H1 (cell line): ENCODE results near the gene ETV5. TPM values are rescaled to one million over a fixed set of nuclear protein-coding genes. Genes with fewer than 3 reads are reported as not detected.

ENCODE experiments used
- CTCF ChIA-PET: fragments of 300-600 bp; sonication (Branson Sonifier 250); formaldehyde crosslinking; loops from one replicate; lab custom pipeline; 2021; ENCODE audit not compliant: partially characterized antibody; lab: Charles Lee
- POLR2A ChIA-PET: fragments of 300-600 bp; sonication (Branson Sonifier 250); formaldehyde crosslinking; loops from one replicate; lab custom pipeline; 2021; ENCODE audit warnings: inconsistent platforms; ENCODE audit not compliant: partially characterized antibody; lab: Charles Lee
- DNase-seq, 2 experiments: peaks; one replicate each; pipeline versions ENCODE4 v3.0.0 to v3.0.0-alpha.2; 2010 to 2022; ENCODE audit warnings: low spot score in 2 of 2, low read depth in 1 of 2, mixed read lengths in 1 of 2
- FAIRE-seq: peaks from 2 replicates; lab custom pipeline; 2011; peaks lifted over from hg19 to GRCh38; lab: Jason Lieb, UNC
- H2AFZ ChIP-seq: 2 replicates; pipeline ENCODE4 v1.8.1; 2012; ENCODE audit warnings: low read length, inconsistent platforms
- H2AK5ac ChIP-seq: 2 replicates; pipeline ENCODE4 v1.6.1; 2013; ENCODE audit warnings: low read depth, low read length
- H2BK120ac ChIP-seq: replicated peaks from 2 replicates; pipeline ENCODE3; 2013; ENCODE audit warnings: low read depth, low read length, inconsistent platforms
- H2BK12ac ChIP-seq: 2 replicates; pipeline ENCODE4 v1.6.1; 2013; ENCODE audit warnings: low read depth, low read length
- H2BK15ac ChIP-seq: 2 replicates; pipeline ENCODE4 v1.6.1; 2013; ENCODE audit warnings: low read length
- H2BK20ac ChIP-seq: 2 replicates; pipeline ENCODE4 v1.6.1; 2013; ENCODE audit warnings: low read length
- H2BK5ac ChIP-seq: 2 replicates; pipeline ENCODE4 v1.6.1; 2013; ENCODE audit warnings: low read depth, low read length
- H3K14ac ChIP-seq: 2 replicates; pipeline ENCODE4 v1.6.1; 2013; ENCODE audit warnings: inconsistent platforms; ENCODE audit not compliant: insufficient read length
- H3K18ac ChIP-seq: 2 replicates; pipeline ENCODE4 v1.6.1; 2013; ENCODE audit warnings: low read length; ENCODE audit errors: extremely low read depth
- H3K23ac ChIP-seq: 2 replicates; pipeline ENCODE4 v1.6.1; 2013; ENCODE audit warnings: inconsistent platforms; ENCODE audit not compliant: insufficient read length
- H3K23me2 ChIP-seq: 2 replicates; pipeline ENCODE4 v1.6.1; 2013; ENCODE audit warnings: low read depth, low read length
- H3K27ac ChIP-seq: 2 replicates; pipeline ENCODE4 v1.6.1; 2011; ENCODE audit warnings: low read depth, low read length, inconsistent platforms
- H3K27me3 ChIP-seq, 4 experiments: replicated peaks in 1 of 4; 1 replicate in 1 of 4; 2 replicates in 3 of 4; pipeline versions ENCODE4 v1.6.1 to v1.8.1; 2011 to 2013; ENCODE audit warnings: low read length in 3 of 4, mild to moderate bottlenecking in 3 of 4, inconsistent platforms in 2 of 4, mixed read lengths in 2 of 4, moderate library complexity in 1 of 4; ENCODE audit not compliant: control insufficient read depth in 3 of 4, insufficient read depth in 3 of 4; ENCODE audit errors: extremely low read depth in 1 of 4
- H3K36me3 ChIP-seq, 4 experiments: 2 replicates each; pipeline versions ENCODE4 v1.6.1 to v1.8.1; 2011 to 2013; ENCODE audit warnings: mild to moderate bottlenecking in 4 of 4, low read length in 3 of 4, moderate library complexity in 2 of 4, control low read depth in 1 of 4, inconsistent platforms in 1 of 4; ENCODE audit not compliant: insufficient read depth in 4 of 4, control insufficient read depth in 2 of 4
- H3K4ac ChIP-seq: replicated peaks from 2 replicates; pipeline ENCODE3; 2013; ENCODE audit warnings: low read length, low read depth, mixed read lengths, inconsistent platforms; ENCODE audit not compliant: insufficient read length
- H3K4me1 ChIP-seq, 4 experiments: replicated peaks in 1 of 4; 1 replicate in 1 of 4; 2 replicates in 3 of 4; pipeline versions ENCODE4 v1.6.1 to v1.8.1; 2011 to 2013; ENCODE audit warnings: low read length in 3 of 4, inconsistent platforms in 2 of 4, mixed read lengths in 1 of 4; ENCODE audit not compliant: insufficient read depth in 4 of 4, control insufficient read depth in 3 of 4
- H3K4me2 ChIP-seq, 2 experiments: 2 replicates each; pipeline versions ENCODE4 v1.6.1 to v1.8.1; 2011 to 2013; ENCODE audit warnings: low read depth in 2 of 2, low read length in 2 of 2, control low read depth in 1 of 2, inconsistent platforms in 1 of 2, mild to moderate bottlenecking in 1 of 2; ENCODE audit not compliant: insufficient read depth in 1 of 2
- H3K4me3 ChIP-seq, 4 experiments: fragments of 200-600, 300-600 bp in 1 of 4; sonication (generic), shearing (Covaris generic), sonication (Bioruptor Twin) in 1 of 4; 2 replicates each; pipeline versions ENCODE4 v1.5.1 to v1.8.1; 2011 to 2016; ENCODE audit warnings: low read length in 4 of 4, low read depth in 3 of 4, control low read depth in 2 of 4, inconsistent platforms in 2 of 4, mild to moderate bottlenecking in 2 of 4, mixed read lengths in 1 of 4, moderate library complexity in 1 of 4; ENCODE audit not compliant: insufficient read depth in 2 of 4; ENCODE audit errors: extremely low read depth in 1 of 4
- H3K56ac ChIP-seq: replicated peaks from 2 replicates; pipeline ENCODE3; 2013; ENCODE audit warnings: low read depth, mild to moderate bottlenecking, mixed read lengths, low read length, inconsistent platforms; ENCODE audit not compliant: insufficient read length
- H3K79me1 ChIP-seq: 2 replicates; pipeline ENCODE4 v1.6.1; 2013; ENCODE audit warnings: low read depth, low read length, control low read depth
- H3K79me2 ChIP-seq, 2 experiments: 2 replicates each; pipeline versions ENCODE4 v1.6.1 to v1.8.1; 2012 to 2013; ENCODE audit warnings: low read length in 2 of 2, mild to moderate bottlenecking in 2 of 2, inconsistent platforms in 1 of 2; ENCODE audit not compliant: insufficient read depth in 2 of 2, control insufficient read depth in 1 of 2
- H3K9ac ChIP-seq, 4 experiments: replicated peaks in 1 of 4; 1 replicate in 1 of 4; 2 replicates in 3 of 4; pipeline versions ENCODE4 v1.6.1 to v1.8.1; 2011 to 2013; ENCODE audit warnings: low read depth in 3 of 4, low read length in 3 of 4, control low read depth in 2 of 4, mild to moderate bottlenecking in 2 of 4, moderate library complexity in 2 of 4, inconsistent platforms in 1 of 4; ENCODE audit errors: extremely low read depth in 1 of 4
- H3K9me3 ChIP-seq, 2 experiments: 2 replicates each; pipeline versions ENCODE4 v1.6.1 to v1.8.1; 2012 to 2013; ENCODE audit warnings: mild to moderate bottlenecking in 2 of 2, moderate library complexity in 2 of 2, control low read depth in 1 of 2, inconsistent platforms in 1 of 2, low read depth in 1 of 2, low read length in 1 of 2, mixed read lengths in 1 of 2; ENCODE audit not compliant: insufficient read depth in 2 of 2
- H4K20me1 ChIP-seq, 2 experiments: replicated peaks in 1 of 2; 2 replicates each; pipeline versions ENCODE3 to v1.8.1; 2011 to 2013; ENCODE audit warnings: inconsistent platforms in 2 of 2, low read length in 2 of 2, mild to moderate bottlenecking in 1 of 2; ENCODE audit not compliant: insufficient read depth in 2 of 2, control insufficient read depth in 1 of 2
- H4K5ac ChIP-seq: 2 replicates; pipeline ENCODE4 v1.6.1; 2013; ENCODE audit warnings: low read length, low read depth, mixed read lengths, inconsistent platforms; ENCODE audit not compliant: insufficient read length
- H4K8ac ChIP-seq: 2 replicates; pipeline ENCODE4 v1.8.0; 2013; ENCODE audit warnings: mild to moderate bottlenecking, moderate library complexity, low read length, inconsistent platforms; ENCODE audit not compliant: insufficient read depth; ENCODE audit errors: extremely low read depth
- H4K91ac ChIP-seq: replicated peaks from 2 replicates; pipeline ENCODE3; 2013; ENCODE audit warnings: low read length, mixed read lengths, inconsistent platforms; ENCODE audit not compliant: insufficient read length
- BCL11A ChIP-seq, 2 experiments: IDR thresholded peaks; one replicate each; pipeline ENCODE4 v1.6.1; 2011; ENCODE audit warnings: low read depth in 2 of 2, low read length in 2 of 2, mild to moderate bottlenecking in 2 of 2
- CTCF ChIP-seq, 3 experiments: IDR thresholded peaks; 1 replicate in 2 of 3; 2 replicates in 1 of 3; pipeline versions ENCODE4 v1.5.1 to v1.6.1; 2011; ENCODE audit warnings: low read length in 3 of 3, mild to moderate bottlenecking in 3 of 3, inconsistent platforms in 2 of 3, low read depth in 1 of 3, moderate library complexity in 1 of 3; ENCODE audit not compliant: insufficient read depth in 1 of 3; ENCODE audit errors: control extremely low read depth in 1 of 3
- HDAC2 ChIP-seq, 2 experiments: fragments of 300-600 bp in 1 of 2; sonication (generic) in 1 of 2; IDR thresholded peaks; 2 replicates each; pipeline ENCODE4 v1.6.1; 2011 to 2012; ENCODE audit warnings: low read depth in 2 of 2, low read length in 2 of 2, mild to moderate bottlenecking in 2 of 2, moderate library complexity in 2 of 2, borderline replicate concordance in 1 of 2, inconsistent platforms in 1 of 2
- POU5F1 ChIP-seq: IDR thresholded peaks from 2 replicates; pipeline ENCODE4 v1.6.1; 2011; ENCODE audit warnings: low read depth, mild to moderate bottlenecking, low read length, moderate library complexity
- RFX5 ChIP-seq: IDR thresholded peaks from 2 replicates; pipeline ENCODE4 v1.6.1; 2011; ENCODE audit warnings: low read depth, low read length, improper control_type of control experiment, borderline replicate concordance
- SIX5 ChIP-seq: IDR thresholded peaks from 2 replicates; pipeline ENCODE4 v1.6.1; 2011; ENCODE audit warnings: mild to moderate bottlenecking, low read depth, low read length
- TAF1 ChIP-seq: IDR thresholded peaks from 2 replicates; pipeline ENCODE4 v1.6.1; 2011; ENCODE audit warnings: mild to moderate bottlenecking, low read depth, low read length
- WGBS, 2 experiments: shearing (Covaris generic) in 1 of 2; methylation state at CpG; one replicate each; pipeline versions ENCODE4 v1.1.6 to v1.1.7; 2013 to 2015; ENCODE audit warnings: low lambda C conversion rate in 2 of 2, mixed read lengths in 2 of 2, inconsistent platforms in 1 of 2, low coverage in 1 of 2, missing lambda C conversion rate in 1 of 2; ENCODE audit not compliant: insufficient replicate concordance in 2 of 2, insufficient coverage in 1 of 2, insufficient read length in 1 of 2; ENCODE audit errors: extremely low coverage in 1 of 2, missing lambda C conversion rate in 1 of 2; 5-methylcytosine and 5-hydroxymethylcytosine counted together
- polyA plus RNA-seq, 7 experiments: library from polyadenylated mRNA; depleted of rRNA in 3 of 7; stranded (reverse) in 5 of 7; unstranded in 2 of 7; fragments of >200 nt in 5 of 7; fragments of 200-250 nt in 2 of 7; gene quantifications; 1 replicate in 5 of 7; 2 replicates in 1 of 7; 4 replicates in 1 of 7; pipeline versions ENCODE4 v1.2.1 to v1.2.3, GENCODE V29; 2011 to 2013; ENCODE audit warnings: missing spikeins in 2 of 7, mixed read lengths in 2 of 7
- total RNA-seq: library from RNA; stranded (reverse); fragmentation: NEBNext Ultra II Directional; extraction: Animal tissue kit (Norgen Biotek cat#: 25700); gene quantifications from 2 replicates; pipeline ENCODE4 v1.2.1, GENCODE V29; 2021

Gene ETV5
- total and polyA plus RNA-seq, 2 of the 8 experiments (the other 6 are each of a cell fraction or from before 2014, with no cell fraction given), result 13.1 to 36.9 TPM

- peaks cover 0 to 17% (median 7%) of the 10 kb centered on the region in 4 experiments; a peak in 5 of 7 replicates for H3K27me3 ChIP-seq
- no peak overlapping the region for H2AFZ ChIP-seq
- H3K36me3 ChIP-seq, result no peaks in the 10 kb centered on the region; a peak in 1 of 8 replicates
- no peak overlapping the region for H4K8ac ChIP-seq
- H2BK5ac ChIP-seq, result no peak overlapping the region
- no peak overlapping the region for H2BK12ac ChIP-seq
- H3K14ac ChIP-seq, result no peak overlapping the region
- no peak overlapping the region for H3K18ac ChIP-seq
- H4K20me1 ChIP-seq, result no peaks in the 10 kb centered on the region
- H3K4me2 ChIP-seq, result no peak overlapping the region
- no peak overlapping the region for H3K9ac ChIP-seq
- no peak for FAIRE-seq
- H3K79me1 ChIP-seq, result no peaks in the 10 kb centered on the region
- TF ChIP-seq RFX5, result no peak
- no peak for TF ChIP-seq TAF1
- TF ChIP-seq HDAC2 (IDR thresholded peaks at IDR 0.05; ENCODE audit: borderline replicate concordance in 1 of 2, low read depth in 2 of 2, low read length in 2 of 2), result no peak
- no peak for TF ChIP-seq CTCF (IDR thresholded peaks at IDR 0.05; ENCODE audit: control extremely low read depth in 1 of 3, insufficient read depth in 1 of 3, low read depth in 1 of 3, low read length in 3 of 3)
- TF ChIP-seq SIX5, result no peak
- TF ChIP-seq POU5F1, result no peak
- no peak for TF ChIP-seq BCL11A (IDR thresholded peaks at IDR 0.05; ENCODE audit: low read depth in 2 of 2, low read length in 2 of 2)
- no peak overlapping the region for H2BK120ac ChIP-seq
- H4K5ac ChIP-seq, result no peak overlapping the region
- no peak overlapping the region for H3K27ac ChIP-seq
- ChIA-PET POLR2A (interaction anchor here (1.2 to 5.9 kb wide), 2 partner anchors 10 to 22 kb away, joined by 3 to 42 read pairs; partner anchors contain the start of gene ETV5), CTCF (interaction anchor here (1.1 to 1.9 kb wide), 3 partner anchors 8 to 134 kb away, joined by 3 to 5 read pairs (median 3); no protein-coding TSS in a partner anchor)
- no peaks in the 10 kb centered on the region for H3K9me3 ChIP-seq
- no peak overlapping the region for H2AK5ac ChIP-seq
- no peak overlapping the region for H3K4me3 ChIP-seq
- H3K23me2 ChIP-seq, result 0 out of 2 replicates have a peak, but pooled peaks cover 1% of the 10 kb centered on the region
- 84% methylated on average over 4 of the region's 4 CpGs; no CpG with 5 or more reads in 1 of the 2 experiments for WGBS, 2 experiments
- no peak overlapping the region for H2BK15ac ChIP-seq
- peaks cover 3 to 11% (median 8%) of the 10 kb centered on the region in 4 experiments; a peak in 4 of 7 replicates for H3K4me1 ChIP-seq
- no peaks in the 10 kb centered on the region for H3K79me2 ChIP-seq
- DNase-seq, result no peak
- H4K91ac ChIP-seq, result no peak overlapping the region
- no peak overlapping the region for H3K23ac ChIP-seq
- no peak overlapping the region for H3K56ac ChIP-seq
- no peak overlapping the region for H2BK20ac ChIP-seq
- no peak overlapping the region for H3K4ac ChIP-seq
Observed at GRCh38 chr3:186119499-186119898, 10.6 kb upstream of the ETV5 start.
